Mucosa of rectum (tissue), 2 donors: ENCODE measurements around the gene MYRIP.
"Not testable (repeated sequence)": the region's sequence is repeated elsewhere in the genome, so short reads cannot be mapped to it uniquely, and the experiment has no call there.

Source experiments
- H3K27ac ChIP-seq, 2 donors: one replicate each; pipeline ENCODE4 v1.7.0; 2013; ENCODE audit warnings: inconsistent platforms in 2 of 2, low read depth in 2 of 2, low read length in 2 of 2
- H3K27me3 ChIP-seq, 2 donors: one replicate each; pipeline ENCODE4 v1.7.0; 2013; ENCODE audit warnings: low read length in 2 of 2; ENCODE audit not compliant: control insufficient read depth in 2 of 2, insufficient read depth in 2 of 2
- H3K36me3 ChIP-seq, 2 donors: one replicate each; pipeline ENCODE4 v1.7.0; 2013; ENCODE audit warnings: low read length in 2 of 2; ENCODE audit not compliant: control insufficient read depth in 2 of 2, insufficient read depth in 2 of 2
- H3K4me1 ChIP-seq, 2 donors: one replicate each; pipeline ENCODE4 v1.7.0; 2013; ENCODE audit warnings: low read length in 2 of 2, mild to moderate bottlenecking in 1 of 2; ENCODE audit not compliant: control insufficient read depth in 2 of 2, insufficient read depth in 2 of 2
- H3K4me3 ChIP-seq, 2 donors: one replicate each; pipeline ENCODE4 v1.7.0; 2013; ENCODE audit warnings: low read length in 2 of 2
- H3K9ac ChIP-seq, 2 donors: one replicate each; pipeline ENCODE4 v1.7.0; 2013; ENCODE audit warnings: low read length in 2 of 2, low read depth in 1 of 2, mild to moderate bottlenecking in 1 of 2
- H3K9me3 ChIP-seq, 2 donors: one replicate each; pipeline ENCODE4 v1.7.0; 2013; ENCODE audit warnings: low read length in 2 of 2; ENCODE audit not compliant: control insufficient read depth in 2 of 2
- donor health status: healthy.
- donor health status: Normal muscosa, but diverticular disease.

MYRIP gene

DNA sequence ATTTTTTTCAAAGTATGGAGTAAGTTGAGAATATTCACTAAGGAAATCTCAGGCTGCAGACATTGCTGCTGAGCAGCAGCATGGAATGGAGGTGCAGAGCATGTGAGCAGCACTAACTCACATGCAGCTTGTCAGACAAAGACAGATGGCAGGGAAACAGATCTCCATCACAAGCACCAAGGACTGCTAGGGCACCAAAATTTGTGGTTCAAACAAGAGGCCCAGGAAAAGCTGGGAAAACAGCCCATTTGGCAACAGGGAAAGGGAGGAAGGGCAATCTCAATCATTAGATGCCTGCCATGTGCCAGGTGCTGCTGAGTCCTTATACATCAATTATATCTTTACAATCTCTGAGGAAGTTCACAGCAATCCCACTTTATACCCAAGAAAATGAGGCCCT is 452.9 kb downstream of the MYRIP start:
- no peaks in the 10 kb centered on the region for H3K36me3 ChIP-seq
- H3K27ac ChIP-seq = no peak overlapping the region
- no peaks in the 10 kb centered on the region for H3K9me3 ChIP-seq
- no peaks in the 10 kb centered on the region for H3K4me1 ChIP-seq
- no peak overlapping the region for H3K9ac ChIP-seq
- H3K27me3 ChIP-seq = no peaks in the 10 kb centered on the region
- no peak overlapping the region for H3K4me3 ChIP-seq

- Histone ChIP-seq H3K27me3 (no peaks in the 10 kb centered on the region), H3K9ac (no peak overlapping the region), H3K4me1 (no peaks in the 10 kb centered on the region), H3K9me3 (no peaks in the 10 kb centered on the region), H3K36me3 (no peaks in the 10 kb centered on the region), H3K27ac (no peak overlapping the region), H3K4me3 (no peak overlapping the region)
These were observed 455.0 kb downstream of the MYRIP start for GRCh38 chr3:40264451-40264850.

DNA sequence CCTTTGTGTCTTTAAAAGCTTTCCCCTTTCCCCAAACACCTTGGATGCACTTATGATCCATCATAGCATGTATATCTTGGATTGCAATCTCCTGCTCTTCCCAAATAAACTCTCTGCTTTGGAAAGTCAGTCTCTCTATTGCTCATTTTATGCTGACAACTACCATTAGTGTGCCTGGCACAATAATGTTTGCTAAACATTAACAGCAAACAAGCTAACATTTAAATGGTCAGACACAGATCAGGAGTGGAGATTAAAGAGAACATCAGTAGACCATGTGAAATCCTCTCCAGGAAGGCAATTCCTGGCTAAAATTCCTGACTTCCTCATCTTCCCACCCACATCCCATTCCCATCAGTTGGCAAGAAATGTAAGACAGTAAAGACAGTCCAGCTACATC is 455.8 kb downstream of the MYRIP start:
- H3K4me3 ChIP-seq = no peak overlapping the region
- H3K9ac ChIP-seq = no peak overlapping the region
- H3K36me3 ChIP-seq = no peaks in the 10 kb centered on the region
- no peaks in the 10 kb centered on the region for H3K27me3 ChIP-seq
- no peak overlapping the region for H3K27ac ChIP-seq
- H3K9me3 ChIP-seq = no peaks in the 10 kb centered on the region
- no peaks in the 10 kb centered on the region for H3K4me1 ChIP-seq

GRCh38 chr3:40267937-40268724 is 458.7 kb downstream of the MYRIP start:
- Histone ChIP-seq H3K4me1 (no peaks in the 10 kb centered on the region), H3K36me3 (no peaks in the 10 kb centered on the region), H3K9me3 (no peaks in the 10 kb centered on the region), H3K27ac (peak overlapping the region in 1 of 2 donors; percentile 17), H3K4me3 (no peak overlapping the region), H3K27me3 (no peaks in the 10 kb centered on the region), H3K9ac (no peak overlapping the region)

- no peak overlapping the region for H3K4me3 ChIP-seq
- H3K27me3 ChIP-seq = no peaks in the 10 kb centered on the region
- H3K36me3 ChIP-seq = no peaks in the 10 kb centered on the region
- no peaks in the 10 kb centered on the region for H3K4me1 ChIP-seq
- H3K27ac ChIP-seq = no peak overlapping the region
- no peaks in the 10 kb centered on the region for H3K9me3 ChIP-seq
- no peak overlapping the region for H3K9ac ChIP-seq
These were observed 459.6 kb downstream of the MYRIP start for GRCh38 chr3:40268802-40269524.

GRCh38 chr3:40278791-40279190 is 469.4 kb downstream of the MYRIP start:
- no peak overlapping the region for H3K9ac ChIP-seq
- no peak overlapping the region for H3K27ac ChIP-seq
- H3K4me3 ChIP-seq = no peak overlapping the region
- no peaks in the 10 kb centered on the region for H3K4me1 ChIP-seq
- no peaks in the 10 kb centered on the region for H3K9me3 ChIP-seq
- no peaks in the 10 kb centered on the region for H3K36me3 ChIP-seq
- no peaks in the 10 kb centered on the region for H3K27me3 ChIP-seq

- Histone ChIP-seq H3K27me3 (no peaks in the 10 kb centered on the region), H3K9ac (no peak overlapping the region), H3K27ac (no peak overlapping the region), H3K4me1 (no peaks in the 10 kb centered on the region), H3K36me3 (no peaks in the 10 kb centered on the region), H3K9me3 (no peaks in the 10 kb centered on the region), H3K4me3 (no peak overlapping the region)
These were observed 472.6 kb downstream of the MYRIP start for GRCh38 chr3:40281995-40282394.

- not testable (repeated sequence) for H3K4me1 ChIP-seq, H3K27ac ChIP-seq, H3K9ac ChIP-seq, H3K27me3 ChIP-seq, H3K36me3 ChIP-seq, H3K4me3 ChIP-seq, H3K9me3 ChIP-seq
These were observed 473.6 kb downstream of the MYRIP start for GRCh38 chr3:40283057-40283456.

GRCh38 chr3:40287248-40287647 is 477.8 kb downstream of the MYRIP start:
- H3K9ac ChIP-seq = no peak overlapping the region
- no peaks in the 10 kb centered on the region for H3K9me3 ChIP-seq
- no peaks in the 10 kb centered on the region for H3K4me1 ChIP-seq
- no peak overlapping the region for H3K27ac ChIP-seq
- H3K27me3 ChIP-seq = no peaks in the 10 kb centered on the region
- no peaks in the 10 kb centered on the region for H3K36me3 ChIP-seq
- H3K4me3 ChIP-seq = no peak overlapping the region

GRCh38 chr3:40290396-40290795 is 481.0 kb downstream of the MYRIP start:
- H3K27me3 ChIP-seq = no peaks in the 10 kb centered on the region
- H3K4me3 ChIP-seq = no peak overlapping the region
- H3K36me3 ChIP-seq = peaks cover 0 to 3% of the 10 kb centered on the region in 2 donors
- H3K4me1 ChIP-seq = no peaks in the 10 kb centered on the region
- H3K27ac ChIP-seq = no peak overlapping the region
- H3K9ac ChIP-seq = no peak overlapping the region
- no peaks in the 10 kb centered on the region for H3K9me3 ChIP-seq
